ENCODE data around the gene SETD1A. TPM values are rescaled to one million over a fixed set of nuclear protein-coding genes. Genes with fewer than 3 reads are reported as not detected.
A peak's percentile ranks its signal among the peaks of the same experiment; 100 is the strongest.

Gene SETD1A
- total RNA-seq, 2 donors from 2014 or later: 23.8 to 25.0 TPM

GRCh38 chr16:31004658-31005057 lies 47.1 kb downstream of the SETD1A start:
- peaks cover 2% of the 10 kb centered on the region for H3K27me3 Mint-ChIP-seq (ENCODE audit: insufficient read depth)
- no peak overlapping the region for H3K27ac Mint-ChIP-seq
- TF ChIP-seq CTCF (conservative IDR thresholded peaks at IDR 0.05): no peak
- H3K4me3 Mint-ChIP-seq: no peak overlapping the region
- no peaks in the 10 kb centered on the region for H3K36me3 Mint-ChIP-seq (ENCODE audit: low read depth)
- H3K4me1 Mint-ChIP-seq: peaks cover 3% of the 10 kb centered on the region
- H3K4me1 ChIP-seq (ENCODE audit: control insufficient read depth, insufficient read depth, low read length): no peaks in the 10 kb centered on the region
- H3K9me3 ChIP-seq (ENCODE audit: control insufficient read depth, low read length): no peaks in the 10 kb centered on the region
- no peaks in the 10 kb centered on the region for H3K9me3 Mint-ChIP-seq
- WGBS, 2 experiments (ENCODE audit: insufficient coverage in 1 of 2, insufficient read length in 1 of 2): 85 to 100% methylated on average over 2 of the region's 2 CpGs
- no peak for DNase-seq
- no peak overlapping the region for H3K4me3 ChIP-seq (ENCODE audit: low read length)
- H3K9ac ChIP-seq (ENCODE audit: extremely low read depth, low read length, poor library complexity, severe bottlenecking): no peak overlapping the region
- H3K27ac ChIP-seq (ENCODE audit: low read depth, low read length): no peak overlapping the region
- no peaks in the 10 kb centered on the region for H3K36me3 ChIP-seq (ENCODE audit: control insufficient read depth, insufficient read depth, low read length)
- H3K27me3 ChIP-seq (ENCODE audit: control insufficient read depth, insufficient read depth, low read length, poor library complexity, severe bottlenecking): peaks cover 1% of the 10 kb centered on the region

GRCh38 chr16:31005350-31006085 lies 48.0 kb downstream of the SETD1A start:
- Histone ChIP-seq H3K36me3 (ENCODE audit: control insufficient read depth, insufficient read depth, low read length) (no peaks in the 10 kb centered on the region), H3K9ac (ENCODE audit: extremely low read depth, low read length, poor library complexity, severe bottlenecking) (no peak overlapping the region), H3K9me3 (ENCODE audit: control insufficient read depth, low read length) (no peaks in the 10 kb centered on the region), H3K4me1 (ENCODE audit: control insufficient read depth, insufficient read depth, low read length) (no peaks in the 10 kb centered on the region), H3K27me3 (ENCODE audit: control insufficient read depth, insufficient read depth, low read length, poor library complexity, severe bottlenecking) (no peaks in the 10 kb centered on the region), H3K27ac (ENCODE audit: low read depth, low read length) (no peak overlapping the region), H3K4me3 (ENCODE audit: low read length) (no peak overlapping the region)
- peaks cover 6% of the 10 kb centered on the region for H3K4me1 Mint-ChIP-seq
- no peaks in the 10 kb centered on the region for H3K9me3 Mint-ChIP-seq
- peaks cover 7% of the 10 kb centered on the region for H3K27me3 Mint-ChIP-seq (ENCODE audit: insufficient read depth)
- no peak for TF ChIP-seq CTCF (conservative IDR thresholded peaks at IDR 0.05)
- H3K36me3 Mint-ChIP-seq (ENCODE audit: low read depth): no peaks in the 10 kb centered on the region
- WGBS, 2 experiments (ENCODE audit: insufficient coverage in 1 of 2, insufficient read length in 1 of 2): 86 to 89% methylated on average over 10 to 16 of the region's 16 CpGs
- no peak overlapping the region for H3K4me3 Mint-ChIP-seq
- H3K27ac Mint-ChIP-seq: no peak overlapping the region
- peak; percentile 32 for DNase-seq

- peaks cover 10% of the 10 kb centered on the region for H3K27me3 Mint-ChIP-seq (ENCODE audit: insufficient read depth)
- no peak overlapping the region for H3K4me3 Mint-ChIP-seq
- Histone ChIP-seq H3K27me3 (ENCODE audit: control insufficient read depth, insufficient read depth, low read length, poor library complexity, severe bottlenecking) (peaks cover 3% of the 10 kb centered on the region), H3K4me1 (ENCODE audit: control insufficient read depth, insufficient read depth, low read length) (no peaks in the 10 kb centered on the region), H3K9me3 (ENCODE audit: control insufficient read depth, low read length) (no peaks in the 10 kb centered on the region), H3K9ac (ENCODE audit: extremely low read depth, low read length, poor library complexity, severe bottlenecking) (no peak overlapping the region), H3K36me3 (ENCODE audit: control insufficient read depth, insufficient read depth, low read length) (no peaks in the 10 kb centered on the region), H3K27ac (ENCODE audit: low read depth, low read length) (no peak overlapping the region), H3K4me3 (ENCODE audit: low read length) (no peak overlapping the region)
- no peaks in the 10 kb centered on the region for H3K9me3 Mint-ChIP-seq
- H3K27ac Mint-ChIP-seq: no peak overlapping the region
- WGBS, 2 experiments (ENCODE audit: insufficient coverage in 1 of 2, insufficient read length in 1 of 2): 81% methylated on average over 6 to 7 of the region's 7 CpGs
- peaks cover 6% of the 10 kb centered on the region for H3K4me1 Mint-ChIP-seq
- H3K36me3 Mint-ChIP-seq (ENCODE audit: low read depth): no peaks in the 10 kb centered on the region
- no peak for TF ChIP-seq CTCF (conservative IDR thresholded peaks at IDR 0.05)
- no peak for DNase-seq
These were observed 48.5 kb downstream of the SETD1A start for GRCh38 chr16:31006086-31006385.

Measured in endodermal cell (in vitro differentiated cells).